ENCODE results near the gene SYVN1.
"Not testable (repeated sequence)": the region's sequence is repeated elsewhere in the genome, so short reads cannot be mapped to it uniquely, and the experiment has no call there.

SYVN1 gene

DNA sequence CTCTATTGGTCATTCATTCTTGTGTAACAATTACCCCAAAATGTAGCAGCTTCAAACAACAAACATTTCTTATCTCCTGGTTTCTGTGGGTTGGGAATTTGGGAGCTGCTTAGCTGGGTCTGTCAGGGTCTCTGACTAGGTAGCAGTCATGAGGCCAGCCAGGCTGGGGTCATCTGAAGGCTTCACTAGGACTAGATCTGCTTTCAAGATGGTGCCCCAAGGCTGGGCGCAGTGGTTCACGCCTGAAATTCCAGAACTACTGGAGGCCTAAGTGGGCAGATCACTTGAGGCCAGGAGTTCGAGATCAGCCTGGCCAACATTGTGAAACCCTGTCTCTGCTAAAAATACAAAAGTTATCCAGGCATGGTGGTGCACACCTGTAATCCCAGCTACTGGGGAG is 22.6 kb upstream of the SYVN1 start:
- H3K27me3 ChIP-seq (replicated peaks; ENCODE audit: control insufficient read depth, insufficient read depth, low read length) = no peaks in the 10 kb centered on the region
- no peaks in the 10 kb centered on the region for H3K36me3 ChIP-seq (ENCODE audit: control insufficient read depth, insufficient read depth, low read length)
- TF ChIP-seq, protein P1, sequence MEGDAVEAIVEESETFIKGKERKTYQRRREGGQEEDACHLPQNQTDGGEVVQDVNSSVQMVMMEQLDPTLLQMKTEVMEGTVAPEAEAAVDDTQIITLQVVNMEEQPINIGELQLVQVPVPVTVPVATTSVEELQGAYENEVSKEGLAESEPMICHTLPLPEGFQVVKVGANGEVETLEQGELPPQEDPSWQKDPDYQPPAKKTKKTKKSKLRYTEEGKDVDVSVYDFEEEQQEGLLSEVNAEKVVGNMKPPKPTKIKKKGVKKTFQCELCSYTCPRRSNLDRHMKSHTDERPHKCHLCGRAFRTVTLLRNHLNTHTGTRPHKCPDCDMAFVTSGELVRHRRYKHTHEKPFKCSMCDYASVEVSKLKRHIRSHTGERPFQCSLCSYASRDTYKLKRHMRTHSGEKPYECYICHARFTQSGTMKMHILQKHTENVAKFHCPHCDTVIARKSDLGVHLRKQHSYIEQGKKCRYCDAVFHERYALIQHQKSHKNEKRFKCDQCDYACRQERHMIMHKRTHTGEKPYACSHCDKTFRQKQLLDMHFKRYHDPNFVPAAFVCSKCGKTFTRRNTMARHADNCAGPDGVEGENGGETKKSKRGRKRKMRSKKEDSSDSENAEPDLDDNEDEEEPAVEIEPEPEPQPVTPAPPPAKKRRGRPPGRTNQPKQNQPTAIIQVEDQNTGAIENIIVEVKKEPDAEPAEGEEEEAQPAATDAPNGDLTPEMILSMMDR (IDR thresholded peaks at IDR 0.05; ENCODE audit: insufficient read depth, low read length, poor library complexity, severe bottlenecking) = no peak
- no peak for DNase-seq (ENCODE audit: extremely low read depth, insufficient read length)
- H3K4me3 ChIP-seq (replicated peaks; ENCODE audit: low read depth, low read length) = no peak overlapping the region

DNA sequence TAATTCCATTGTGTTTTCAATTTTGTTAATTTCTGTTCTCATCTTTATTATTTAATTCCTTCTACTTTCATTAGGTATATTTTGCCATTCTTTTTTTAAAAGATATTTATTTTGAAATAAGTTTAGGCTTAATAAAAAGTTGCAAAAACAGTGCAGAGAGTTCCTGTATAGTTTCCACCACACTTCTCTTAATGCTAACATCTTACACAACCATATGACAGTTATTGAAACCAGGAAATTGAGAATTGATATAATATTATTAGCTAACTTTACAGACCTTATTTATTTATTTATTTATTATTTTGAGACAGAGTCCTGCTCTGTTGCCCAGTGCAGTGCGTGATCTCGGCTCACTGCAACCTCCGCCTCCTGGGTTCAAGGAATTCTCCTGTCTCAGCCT is 21.9 kb upstream of the SYVN1 start:
- Histone ChIP-seq H3K4me3 (replicated peaks; ENCODE audit: low read depth, low read length) (no peak overlapping the region), H3K27me3 (replicated peaks; ENCODE audit: control insufficient read depth, insufficient read depth, low read length) (no peaks in the 10 kb centered on the region), H3K36me3 (ENCODE audit: control insufficient read depth, insufficient read depth, low read length) (no peaks in the 10 kb centered on the region)
- no peak for DNase-seq (ENCODE audit: extremely low read depth, insufficient read length)
- TF ChIP-seq, protein P1 (IDR thresholded peaks at IDR 0.05; ENCODE audit: insufficient read depth, low read length, poor library complexity, severe bottlenecking) = no peak

DNA sequence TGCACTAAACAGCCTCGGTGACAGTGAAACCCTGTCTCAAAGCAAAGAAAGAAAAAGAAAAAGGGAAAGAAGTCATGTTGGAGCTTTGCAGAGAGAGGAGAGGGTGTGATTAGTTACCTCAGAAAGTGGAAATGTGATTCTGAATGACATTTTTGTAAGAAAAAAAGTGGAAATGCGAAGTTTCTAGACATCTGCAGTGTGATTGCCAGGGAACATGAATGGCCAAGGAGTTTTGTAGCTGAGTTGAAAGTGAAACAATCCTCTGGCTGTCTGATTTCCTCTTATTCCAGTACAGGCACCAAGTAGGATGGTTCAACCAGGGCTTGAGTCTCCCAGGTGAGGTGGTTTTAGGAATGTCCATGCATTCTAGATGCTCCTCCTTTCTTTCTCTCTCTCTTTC is 17.8 kb upstream of the SYVN1 start:
- no peak overlapping the region for H3K4me3 ChIP-seq (replicated peaks; ENCODE audit: low read depth, low read length)
- no peak for DNase-seq (ENCODE audit: extremely low read depth, insufficient read length)
- no peaks in the 10 kb centered on the region for H3K27me3 ChIP-seq (replicated peaks; ENCODE audit: control insufficient read depth, insufficient read depth, low read length)
- H3K36me3 ChIP-seq (ENCODE audit: control insufficient read depth, insufficient read depth, low read length) = no peaks in the 10 kb centered on the region
- TF ChIP-seq, protein P1 (IDR thresholded peaks at IDR 0.05; ENCODE audit: insufficient read depth, low read length, poor library complexity, severe bottlenecking) = no peak

DNA sequence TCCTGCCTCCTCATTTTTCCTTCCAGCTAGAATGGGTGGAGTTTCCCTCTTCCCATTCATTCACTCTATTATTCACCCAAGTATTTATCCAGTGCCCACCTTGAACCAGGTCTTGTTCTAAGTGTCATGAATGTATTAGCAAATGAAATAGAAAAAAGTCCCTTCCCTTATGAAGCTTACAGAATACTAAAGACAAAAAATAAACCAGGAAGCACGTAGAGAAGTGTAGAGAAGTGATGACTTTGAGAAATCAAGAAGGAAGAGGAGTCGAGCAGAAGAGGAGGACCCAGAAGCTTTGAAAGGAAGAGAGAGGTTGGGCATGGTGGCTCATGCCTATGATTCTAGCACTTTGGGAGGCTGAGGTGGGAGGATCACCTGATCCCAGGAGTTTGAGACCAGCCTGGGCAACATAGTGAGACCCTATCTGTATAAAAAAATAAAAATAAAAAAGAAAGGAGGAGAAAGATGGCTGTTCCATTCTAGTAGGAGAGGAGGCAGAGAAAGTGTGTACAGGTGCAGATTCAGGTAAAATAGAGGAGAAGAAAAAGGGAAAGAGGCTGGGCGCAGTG is 17.1 kb upstream of the SYVN1 start:
- no peak overlapping the region for H3K4me3 ChIP-seq (replicated peaks; ENCODE audit: low read depth, low read length)
- H3K36me3 ChIP-seq (ENCODE audit: control insufficient read depth, insufficient read depth, low read length) = no peaks in the 10 kb centered on the region
- no peak for DNase-seq (ENCODE audit: extremely low read depth, insufficient read length)
- TF ChIP-seq, protein P1 (IDR thresholded peaks at IDR 0.05; ENCODE audit: insufficient read depth, low read length, poor library complexity, severe bottlenecking) = no peak
- H3K27me3 ChIP-seq (replicated peaks; ENCODE audit: control insufficient read depth, insufficient read depth, low read length) = no peaks in the 10 kb centered on the region

DNA sequence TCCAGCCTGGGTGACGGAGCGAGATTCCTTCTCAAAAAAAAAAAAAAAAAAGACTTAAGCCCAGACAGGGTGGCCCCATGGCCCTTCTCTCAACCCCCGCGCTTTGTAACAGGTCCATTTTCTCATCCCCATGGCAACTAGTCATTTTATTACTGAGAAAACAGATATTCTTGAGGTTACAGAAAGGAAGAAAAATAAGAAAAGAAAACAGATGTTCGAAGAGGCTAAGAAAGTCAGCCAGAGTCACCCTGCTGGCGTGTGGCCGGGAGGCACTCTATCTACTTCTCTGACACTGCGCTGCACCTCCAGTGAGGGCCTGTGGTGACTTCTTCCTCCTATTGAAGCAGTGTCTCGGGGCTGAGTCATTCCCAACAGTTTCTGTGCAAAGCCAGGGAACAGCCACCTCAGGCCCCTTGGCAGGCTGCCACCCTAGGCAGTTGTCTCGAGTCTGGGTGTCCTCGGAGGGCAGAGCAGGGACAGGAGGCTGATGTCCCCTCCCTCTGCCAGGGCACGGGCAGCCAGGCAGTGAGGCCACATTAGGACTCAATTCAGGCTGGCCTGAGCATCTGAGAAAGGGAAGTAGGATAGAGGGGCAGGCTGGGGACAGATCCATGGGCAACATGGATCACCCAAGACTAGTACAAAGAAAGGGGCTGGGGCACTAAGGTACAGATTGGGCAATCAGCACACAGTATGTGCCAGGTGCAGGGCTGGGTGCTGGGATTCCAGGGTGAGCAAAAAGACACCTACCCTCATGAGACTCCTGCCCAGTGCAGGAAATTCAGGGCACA is 16.4 kb upstream of the SYVN1 start:
- Histone ChIP-seq H3K36me3 (ENCODE audit: control insufficient read depth, insufficient read depth, low read length) (no peaks in the 10 kb centered on the region), H3K27me3 (replicated peaks; ENCODE audit: control insufficient read depth, insufficient read depth, low read length) (no peaks in the 10 kb centered on the region), H3K4me3 (replicated peaks; ENCODE audit: low read depth, low read length) (no peak overlapping the region)
- DNase-seq (ENCODE audit: extremely low read depth, insufficient read length) = no peak
- TF ChIP-seq, protein P1 (IDR thresholded peaks at IDR 0.05; ENCODE audit: insufficient read depth, low read length, poor library complexity, severe bottlenecking) = no peak

DNA sequence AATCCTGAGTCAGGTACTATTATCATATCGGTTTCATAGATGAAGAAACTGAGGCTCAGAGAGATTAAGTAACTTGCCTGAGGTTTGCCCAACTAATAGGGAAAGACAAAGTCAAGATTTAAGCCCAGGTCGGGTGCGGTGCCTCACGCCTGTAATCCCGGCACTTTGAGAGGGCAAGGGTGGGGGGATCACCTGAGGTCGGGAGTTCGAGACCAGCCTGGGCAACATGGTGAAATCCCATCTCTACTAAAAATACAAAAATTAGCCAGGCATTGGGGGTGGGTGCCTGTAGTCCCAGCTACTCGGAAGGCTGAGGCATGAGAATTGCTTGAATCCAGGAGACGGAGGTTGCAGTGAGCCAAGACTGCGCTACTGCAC is 15.8 kb upstream of the SYVN1 start:
- not testable (repeated sequence) for H3K27me3 ChIP-seq (replicated peaks; ENCODE audit: control insufficient read depth, insufficient read depth, low read length); H3K4me3 ChIP-seq (replicated peaks; ENCODE audit: low read depth, low read length); DNase-seq (ENCODE audit: extremely low read depth, insufficient read length); H3K36me3 ChIP-seq (ENCODE audit: control insufficient read depth, insufficient read depth, low read length)
